Daoy (cell line): Measurements from ENCODE around the gene EHMT1. TPM values are rescaled to one million over a fixed set of nuclear protein-coding genes. Genes with fewer than 3 reads are reported as not detected.
"Not testable (repeated sequence)": the region's sequence is repeated elsewhere in the genome, so short reads cannot be mapped to it uniquely, and the experiment has no call there.

Source experiments
- DNase-seq: peaks from one replicate; pipeline ENCODE4 v3.0.0-alpha.2; 2015; ENCODE audit warnings: low read depth
- total RNA-seq: library from RNA; depleted of rRNA; stranded (reverse); fragments of >200 nt; shearing (Covaris generic); gene quantifications from 2 replicates; pipeline ENCODE4 v1.2.3, GENCODE V29; 2014; rRNA removed

The EHMT1 gene
- total RNA-seq, 1 experiment from 2014 or later, result 51.9 TPM

DNA sequence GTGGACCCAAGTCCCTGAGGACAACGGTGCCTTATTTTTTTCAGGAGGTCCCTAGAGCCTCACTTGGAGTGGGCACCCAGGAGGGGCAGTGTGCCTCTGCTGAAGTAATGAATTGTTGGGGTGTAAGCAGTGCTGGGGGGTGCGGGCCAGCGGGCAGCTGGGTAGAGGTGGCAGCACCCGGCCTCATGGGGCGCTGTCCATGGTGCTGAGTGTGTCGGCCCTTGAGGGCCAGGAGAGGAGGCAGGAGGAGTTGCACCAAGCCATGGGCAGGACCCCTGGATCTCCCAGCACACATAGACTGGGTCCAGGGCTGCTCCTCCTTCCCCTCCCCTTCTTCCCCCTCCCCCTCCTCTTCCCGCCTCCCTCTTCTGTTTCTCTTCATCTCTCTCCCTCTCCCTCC, 265.7 kb downstream of the EHMT1 start:
- DNase-seq, result peak; percentile 31

DNA sequence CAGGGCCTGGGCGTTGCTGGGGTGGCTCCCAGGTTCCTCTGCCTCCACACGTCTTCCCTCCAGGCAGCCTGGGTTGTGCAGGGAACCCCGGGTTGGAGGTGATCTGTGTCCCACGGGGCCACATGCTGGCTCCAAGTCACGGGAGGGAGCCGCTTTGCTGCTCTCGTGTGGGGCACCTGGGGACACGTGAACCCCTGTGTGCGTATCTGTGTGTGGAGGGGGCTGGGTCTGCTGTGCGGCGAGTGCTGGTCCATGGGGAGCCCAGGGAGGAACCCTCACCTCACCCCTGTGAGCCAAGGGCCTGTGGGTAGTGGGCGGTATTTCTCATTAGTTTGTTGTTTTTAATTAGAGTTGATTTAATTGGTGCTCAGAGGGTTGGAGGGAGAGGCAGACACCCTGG, 266.3 kb downstream of the EHMT1 start:
- not testable (repeated sequence) for DNase-seq

Other genes starting within 250 kb of the EHMT1 start
- gene EXD3, start 195.8 kb upstream of the EHMT1 start, total RNA-seq, result 0.86 and 2.3 TPM in 2 replicates
- gene NOXA1, start 195.6 kb upstream of the EHMT1 start, total RNA-seq, result not detected in 2 replicates
- gene ENTPD8, start 177.6 kb upstream of the EHMT1 start, total RNA-seq, result not detected in 2 replicates
- 13.5 and 13.7 TPM in 2 replicates for gene NSMF, start 159.7 kb upstream of the EHMT1 start, total RNA-seq
- under 0.01 TPM in 1 of 2 replicates, not detected in the other for gene PNPLA7, start 68.6 kb upstream of the EHMT1 start, total RNA-seq
- 101 and 119 TPM in 2 replicates for gene MRPL41, start 67.1 kb upstream of the EHMT1 start, total RNA-seq
- gene DPH7, start 40.1 kb upstream of the EHMT1 start, total RNA-seq, result 56.5 and 61.9 TPM in 2 replicates
- gene ZMYND19, start 28.5 kb upstream of the EHMT1 start, total RNA-seq, result 55.7 and 64.5 TPM in 2 replicates
- 11.5 and 11.6 TPM in 2 replicates for gene ARRDC1, start 13.3 kb upstream of the EHMT1 start, total RNA-seq